Body of pancreas (tissue), 4 donors: Measurements from ENCODE around the gene DUOX2. TPM values are rescaled to one million over a fixed set of nuclear protein-coding genes. Genes with fewer than 3 reads are reported as not detected.

Experiments used
- ATAC-seq: fragments of 150-250 bp; one replicate; pipeline ENCODE4 v1.9.1; 2016
- DNase-seq, 4 donors: peaks; one replicate each; pipeline ENCODE4 v3.0.0-alpha.2; 2019
- H3K27ac ChIP-seq, 4 donors: fragments of 200-600 bp; sonication (generic); 1 replicate in 3 of 4; 2 replicates in 1 of 4; pipeline versions ENCODE4 v1.5.1 to v1.6.1; 2016 to 2019; ENCODE audit warnings: mild to moderate bottlenecking in 1 of 4, mixed read lengths in 1 of 4, moderate library complexity in 1 of 4
- H3K27me3 ChIP-seq, 2 donors: fragments of 200-600 bp; sonication (generic); one replicate each; pipeline ENCODE4 v1.6.0; 2016; ENCODE audit warnings: mild to moderate bottlenecking in 1 of 2
- H3K36me3 ChIP-seq, 2 donors: fragments of 200-600 bp; sonication (generic); replicated peaks in 1 of 2; 2 replicates each; pipeline ENCODE4 v1.5.1; 2016; ENCODE audit warnings: low read depth in 2 of 2; ENCODE audit not compliant: insufficient read depth in 1 of 2
- H3K4me1 ChIP-seq: fragments of 200-600 bp; sonication (generic); one replicate; pipeline ENCODE4 v1.6.0; 2016
- H3K4me3 ChIP-seq, 2 donors: fragments of 200-600 bp; sonication (generic); 1 replicate in 1 of 2; 2 replicates in 1 of 2; pipeline ENCODE4 v1.5.1; 2016 to 2019
- H3K9me3 ChIP-seq, 3 donors: fragments of 200-600 bp; sonication (generic); 1 replicate in 2 of 3; 2 replicates in 1 of 3; pipeline ENCODE4 v1.5.1; 2016
- POLR2A ChIP-seq, 3 donors: fragments of 450-650 bp; IDR thresholded peaks; one replicate each; pipeline ENCODE4 v1.6.1; 2016; ENCODE audit warnings: antibody characterized with exemption in 3 of 3, mild to moderate bottlenecking in 2 of 3
- WGBS, 2 donors: methylation state at CpG; one replicate each; pipeline ENCODE4 v1.1.5; 2017; 5-methylcytosine and 5-hydroxymethylcytosine counted together
- intact Hi-C: fragments of 100-400 bp; cut with DNase I; formaldehyde crosslinking; loops from one replicate; pipeline ENCODE4 v1.15.1; 2023
- total RNA-seq, 2 donors: library from RNA; depleted of rRNA; stranded (reverse); fragments of >200 nt; gene quantifications; one replicate each; pipeline ENCODE4 v1.1.0, GENCODE V29; 2016
- TF ChIP-seq, protein P1 (sequence below), 7 experiments: fragments of 450-650 bp in 4 of 7; fragments of 200-600 bp in 3 of 7; sonication (generic) in 3 of 7; IDR thresholded peaks; one replicate each; pipeline ENCODE4 v1.5.1; 2016 to 2019; ENCODE audit warnings: antibody characterized with exemption in 7 of 7

Gene DUOX2
- total RNA-seq, 2 donors from 2014 or later, result under 0.01 to 0.26 TPM

DNA sequence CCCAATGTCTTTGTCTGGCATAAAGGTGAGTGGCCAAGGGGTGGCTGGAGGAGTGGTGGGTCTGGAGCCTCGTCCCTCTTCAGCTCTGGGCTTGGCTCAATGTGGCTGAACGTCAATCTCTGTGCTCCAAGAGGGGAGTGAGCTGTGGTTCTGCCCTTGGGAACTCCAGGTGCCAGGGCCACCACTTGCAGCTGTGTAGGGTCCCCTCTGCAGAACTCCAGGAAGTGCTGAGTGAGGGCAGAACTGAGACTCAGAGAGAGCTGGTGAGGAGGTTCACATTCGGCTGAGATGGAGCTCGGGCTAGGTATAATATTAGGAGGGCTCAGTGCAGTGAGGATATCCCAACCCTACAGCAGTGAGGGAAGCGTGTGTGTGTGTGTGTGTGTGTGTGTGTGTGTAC lies 27.4 kb upstream of the DUOX2 start:
- intact Hi-C loops, result no loop called here
- no peaks in the 10 kb centered on the region for H3K4me1 ChIP-seq
- no peaks in the 10 kb centered on the region for H3K36me3 ChIP-seq
- TF ChIP-seq, protein P1, sequence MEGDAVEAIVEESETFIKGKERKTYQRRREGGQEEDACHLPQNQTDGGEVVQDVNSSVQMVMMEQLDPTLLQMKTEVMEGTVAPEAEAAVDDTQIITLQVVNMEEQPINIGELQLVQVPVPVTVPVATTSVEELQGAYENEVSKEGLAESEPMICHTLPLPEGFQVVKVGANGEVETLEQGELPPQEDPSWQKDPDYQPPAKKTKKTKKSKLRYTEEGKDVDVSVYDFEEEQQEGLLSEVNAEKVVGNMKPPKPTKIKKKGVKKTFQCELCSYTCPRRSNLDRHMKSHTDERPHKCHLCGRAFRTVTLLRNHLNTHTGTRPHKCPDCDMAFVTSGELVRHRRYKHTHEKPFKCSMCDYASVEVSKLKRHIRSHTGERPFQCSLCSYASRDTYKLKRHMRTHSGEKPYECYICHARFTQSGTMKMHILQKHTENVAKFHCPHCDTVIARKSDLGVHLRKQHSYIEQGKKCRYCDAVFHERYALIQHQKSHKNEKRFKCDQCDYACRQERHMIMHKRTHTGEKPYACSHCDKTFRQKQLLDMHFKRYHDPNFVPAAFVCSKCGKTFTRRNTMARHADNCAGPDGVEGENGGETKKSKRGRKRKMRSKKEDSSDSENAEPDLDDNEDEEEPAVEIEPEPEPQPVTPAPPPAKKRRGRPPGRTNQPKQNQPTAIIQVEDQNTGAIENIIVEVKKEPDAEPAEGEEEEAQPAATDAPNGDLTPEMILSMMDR (IDR thresholded peaks at IDR 0.05), result no peak
- no peak for TF ChIP-seq POLR2A (IDR thresholded peaks at IDR 0.05)
- DNase-seq, result no peak
- peaks cover 0 to 2% of the 10 kb centered on the region in 2 donors for H3K27me3 ChIP-seq
- H3K27ac ChIP-seq, result no peak overlapping the region
- H3K4me3 ChIP-seq, result no peak overlapping the region
- no peaks in the 10 kb centered on the region for H3K9me3 ChIP-seq
- no peak for ATAC-seq
- 83 to 100% methylated on average over 2 to 5 of the region's 5 CpGs for WGBS, 2 donors

DNA sequence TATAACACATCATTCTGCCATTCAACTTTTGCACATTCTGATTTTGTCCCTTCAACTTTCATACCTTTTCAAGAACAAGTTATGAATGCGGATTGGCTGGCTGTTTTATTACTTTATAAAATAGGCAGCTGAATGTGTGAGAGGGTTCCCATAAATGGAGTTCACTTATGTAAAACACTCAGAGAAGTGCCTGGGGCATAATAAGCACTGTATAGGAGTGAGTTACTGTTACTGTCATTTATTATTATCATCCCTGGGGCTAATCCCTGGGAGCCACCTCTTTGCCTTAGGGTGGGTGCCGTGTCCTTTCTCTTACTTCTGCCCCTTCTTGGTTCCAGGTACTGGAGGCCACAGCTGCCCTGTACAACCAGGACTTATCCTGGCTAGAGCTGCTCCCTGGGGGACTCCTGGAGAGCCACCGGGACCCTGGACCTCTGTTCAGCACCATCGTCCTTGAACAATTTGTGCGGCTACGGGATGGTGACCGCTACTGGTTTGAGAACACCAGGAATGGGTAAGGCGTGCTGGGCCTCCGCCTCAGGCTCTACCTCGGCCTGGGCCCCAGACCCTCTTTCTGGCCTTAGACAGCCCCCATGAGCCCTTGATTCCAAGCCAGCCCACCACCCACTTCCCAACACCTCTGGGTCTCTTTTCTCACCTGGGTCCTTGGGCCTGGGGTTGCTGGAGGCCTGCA lies 26.7 kb upstream of the DUOX2 start:
- WGBS, 2 donors, result 93 to 95% methylated on average over 10 of the region's 10 CpGs
- Histone ChIP-seq H3K36me3 (no peaks in the 10 kb centered on the region), H3K9me3 (no peaks in the 10 kb centered on the region), H3K4me1 (no peaks in the 10 kb centered on the region), H3K27ac (no peak overlapping the region), H3K4me3 (no peak overlapping the region), H3K27me3 (peaks cover 0 to 6% of the 10 kb centered on the region in 2 donors)
- no peak for TF ChIP-seq POLR2A (IDR thresholded peaks at IDR 0.05)
- TF ChIP-seq, protein P1 (IDR thresholded peaks at IDR 0.05), result no peak
- intact Hi-C loops, result no loop called here
- DNase-seq (no peak), ATAC-seq (no peak)

DNA sequence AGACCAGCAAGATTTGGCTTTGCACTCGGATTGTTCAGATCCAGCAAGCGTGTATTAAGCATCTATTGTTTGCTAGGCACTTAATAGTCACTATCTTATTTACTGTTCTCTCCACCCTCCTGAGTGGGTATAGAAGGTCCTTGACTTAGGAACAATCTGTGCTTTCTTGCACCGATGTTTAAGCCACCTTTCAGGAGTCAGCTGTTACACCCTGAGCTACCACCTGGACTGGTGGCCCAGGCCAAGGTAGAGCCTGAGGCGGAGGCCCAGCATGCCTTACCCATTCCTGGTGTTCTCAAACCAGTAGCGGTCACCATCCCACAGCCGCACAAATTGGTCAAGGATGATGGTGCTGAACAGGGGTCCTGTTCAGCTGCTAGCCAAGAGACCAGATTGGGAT lies 25.8 kb upstream of the DUOX2 start:
- H3K9me3 ChIP-seq, result no peaks in the 10 kb centered on the region
- DNase-seq, result no peak
- TF ChIP-seq, protein P1 (IDR thresholded peaks at IDR 0.05), result no peak
- no peak for TF ChIP-seq POLR2A (IDR thresholded peaks at IDR 0.05)
- intact Hi-C loops, result no loop called here
- 73 to 81% methylated on average over 6 of the region's 6 CpGs for WGBS, 2 donors
- peaks cover 0 to 6% of the 10 kb centered on the region in 2 donors for H3K27me3 ChIP-seq
- no peak for ATAC-seq
- peaks cover 8% of the 10 kb centered on the region for H3K4me1 ChIP-seq
- H3K27ac ChIP-seq, result no peak overlapping the region
- no peaks in the 10 kb centered on the region for H3K36me3 ChIP-seq
- no peak overlapping the region for H3K4me3 ChIP-seq

DNA sequence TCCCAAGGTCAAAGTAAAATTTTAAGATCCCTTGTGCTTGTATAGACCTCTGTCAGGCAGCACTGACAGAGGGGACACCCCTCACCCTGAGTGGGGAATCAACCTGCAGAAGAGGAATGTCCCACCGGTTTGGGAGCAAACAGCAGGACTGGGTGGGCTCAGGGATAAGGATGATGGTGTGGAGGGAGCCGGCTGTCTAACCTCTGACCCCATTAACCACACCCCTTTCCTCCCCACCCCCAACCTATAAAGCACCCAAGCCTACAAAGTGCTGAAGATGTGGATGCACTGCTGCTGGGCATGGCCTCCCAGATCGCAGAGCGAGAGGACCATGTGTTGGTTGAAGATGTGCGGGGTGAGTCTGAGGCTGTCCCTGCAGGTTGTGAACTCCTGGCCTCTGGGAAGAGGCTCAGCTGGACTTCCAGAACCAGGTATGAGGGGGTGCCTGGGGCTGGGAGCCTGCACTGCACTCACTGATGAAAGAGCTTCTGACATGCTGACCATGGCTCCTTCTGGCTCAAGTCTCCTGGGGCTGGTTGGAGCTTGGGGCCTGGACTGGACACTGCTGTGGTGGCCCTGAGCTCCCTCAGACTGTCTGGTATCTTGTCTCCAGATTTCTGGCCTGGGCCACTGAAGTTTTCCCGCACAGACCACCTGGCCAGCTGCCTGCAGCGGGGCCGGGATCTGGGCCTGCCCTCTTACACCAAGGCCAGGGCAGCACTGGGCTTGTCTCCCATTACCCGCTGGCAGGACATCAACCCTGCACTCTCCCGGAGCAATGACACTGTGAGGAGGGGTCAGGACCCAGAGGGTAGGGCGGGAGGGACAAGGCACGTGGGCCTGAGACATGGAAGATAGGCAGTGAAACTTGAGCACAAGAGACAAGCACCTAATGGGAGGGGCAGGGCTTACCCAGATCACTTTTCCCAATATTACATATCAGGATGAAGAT lies 25.1 kb upstream of the DUOX2 start:
- Histone ChIP-seq H3K9me3 (no peaks in the 10 kb centered on the region), H3K36me3 (no peaks in the 10 kb centered on the region), H3K4me1 (peaks cover 10% of the 10 kb centered on the region), H3K4me3 (no peak overlapping the region), H3K27ac (no peak overlapping the region), H3K27me3 (peaks cover 0 to 6% of the 10 kb centered on the region in 2 donors)
- no peak for ATAC-seq
- 70 to 83% methylated on average over 8 to 12 of the region's 12 CpGs for WGBS, 2 donors
- intact Hi-C loops, result no loop called here
- no peak for TF ChIP-seq POLR2A (IDR thresholded peaks at IDR 0.05)
- TF ChIP-seq, protein P1 (IDR thresholded peaks at IDR 0.05), result no peak
- no peak for DNase-seq
